Suprapubic skin (tissue), 4 donors: ENCODE measurements around the gene POMGNT2. TPM values are rescaled to one million over a fixed set of nuclear protein-coding genes. Genes with fewer than 3 reads are reported as not detected.

Experiments
- DNase-seq, 2 donors: peaks; one replicate each; pipeline ENCODE4 v3.0.0-alpha.2; 2019; ENCODE audit warnings: low spot score in 2 of 2
- H3K27ac ChIP-seq: fragments of 200-600 bp; sonication (generic); one replicate; pipeline ENCODE4 v1.5.1; 2019
- H3K27me3 ChIP-seq: fragments of 200-600 bp; sonication (generic); one replicate; pipeline ENCODE4 v1.5.1; 2019
- H3K36me3 ChIP-seq: fragments of 200-600 bp; sonication (generic); one replicate; pipeline ENCODE4 v1.5.1; 2019
- H3K4me1 ChIP-seq: fragments of 200-600 bp; sonication (generic); one replicate; pipeline ENCODE4 v1.5.1; 2019
- H3K4me3 ChIP-seq: fragments of 200-600 bp; sonication (generic); one replicate; pipeline ENCODE4 v1.5.1; 2019; ENCODE audit warnings: mild to moderate bottlenecking
- H3K9me3 ChIP-seq: fragments of 200-600 bp; sonication (generic); one replicate; pipeline ENCODE4 v1.5.1; 2019
- EP300 ChIP-seq: sonication (generic); formaldehyde crosslinking; IDR thresholded peaks from one replicate; pipeline ENCODE4 v1.6.1; 2017; ENCODE audit warnings: antibody characterized with exemption
- POLR2A ChIP-seq, 2 donors: fragments of 450-650 bp; IDR thresholded peaks; one replicate each; pipeline ENCODE4 v1.6.1; 2017; ENCODE audit warnings: antibody characterized with exemption in 2 of 2, mild to moderate bottlenecking in 2 of 2, moderate library complexity in 2 of 2
- POLR2AphosphoS5 ChIP-seq, 3 donors: sonication (generic); formaldehyde crosslinking; IDR thresholded peaks; one replicate each; pipeline ENCODE4 v1.6.1; 2017; ENCODE audit warnings: antibody characterized with exemption in 3 of 3
- WGBS: methylation state at CpG from one replicate; pipeline ENCODE4 v1.1.5; 2018; 5-methylcytosine and 5-hydroxymethylcytosine counted together
- total RNA-seq, 4 donors: library from RNA; depleted of rRNA; stranded (reverse); fragments of >200 nt; gene quantifications; one replicate each; pipeline ENCODE4 v1.1.0, GENCODE V29; 2016
- TF ChIP-seq, protein P1 (sequence below), 2 donors: fragments of 200-600 bp in 1 of 2; fragments of 450-650 bp in 1 of 2; sonication (generic) in 1 of 2; IDR thresholded peaks; one replicate each; pipeline ENCODE4 v1.5.1; 2016 to 2019; ENCODE audit warnings: antibody characterized with exemption in 2 of 2, mild to moderate bottlenecking in 1 of 2, moderate library complexity in 1 of 2

The POMGNT2 gene
- total RNA-seq, 4 donors from 2014 or later, result 15.8 to 29.9 (median 24.1) TPM

DNA sequence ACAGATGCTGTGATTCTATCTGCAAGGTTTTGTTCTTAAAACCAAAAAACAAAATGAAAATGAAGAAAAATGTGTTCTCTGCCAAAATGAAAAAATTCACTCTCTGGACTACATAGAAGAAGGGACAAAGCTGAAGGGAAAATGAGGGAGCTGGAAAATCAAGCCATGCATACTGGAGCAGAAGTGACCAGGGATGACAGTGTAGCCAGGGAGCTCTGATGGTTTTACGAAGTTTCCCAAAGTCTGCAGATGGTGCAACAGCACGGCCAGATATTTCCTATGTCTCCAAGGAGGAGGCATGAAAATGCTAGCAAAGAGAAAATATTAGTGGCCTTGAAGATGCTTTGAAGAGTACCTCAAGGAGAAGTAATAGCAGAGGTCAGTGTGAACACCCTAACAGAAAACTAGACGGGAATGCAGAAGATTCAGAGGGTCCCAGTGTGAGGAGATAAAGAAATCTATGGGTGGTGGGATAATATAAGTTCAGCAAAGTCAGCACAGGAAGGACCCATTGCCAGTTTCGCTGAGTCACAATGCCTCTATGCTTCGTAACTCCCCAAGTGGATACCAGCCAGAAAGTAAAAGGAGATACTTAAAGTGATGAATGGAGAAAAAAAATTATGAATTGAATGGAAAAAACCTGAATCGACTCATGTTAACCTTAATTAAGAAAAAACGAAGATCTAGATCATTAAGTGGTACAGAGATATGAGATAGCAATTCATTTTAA, 39.0 kb upstream of the POMGNT2 start:
- 52% methylated on average over 7 of the region's 7 CpGs for WGBS
- TF ChIP-seq EP300 (no peak), POLR2AphosphoS5 (IDR thresholded peaks at IDR 0.05) (no peak), POLR2A (IDR thresholded peaks at IDR 0.05) (no peak)
- TF ChIP-seq, protein P1, sequence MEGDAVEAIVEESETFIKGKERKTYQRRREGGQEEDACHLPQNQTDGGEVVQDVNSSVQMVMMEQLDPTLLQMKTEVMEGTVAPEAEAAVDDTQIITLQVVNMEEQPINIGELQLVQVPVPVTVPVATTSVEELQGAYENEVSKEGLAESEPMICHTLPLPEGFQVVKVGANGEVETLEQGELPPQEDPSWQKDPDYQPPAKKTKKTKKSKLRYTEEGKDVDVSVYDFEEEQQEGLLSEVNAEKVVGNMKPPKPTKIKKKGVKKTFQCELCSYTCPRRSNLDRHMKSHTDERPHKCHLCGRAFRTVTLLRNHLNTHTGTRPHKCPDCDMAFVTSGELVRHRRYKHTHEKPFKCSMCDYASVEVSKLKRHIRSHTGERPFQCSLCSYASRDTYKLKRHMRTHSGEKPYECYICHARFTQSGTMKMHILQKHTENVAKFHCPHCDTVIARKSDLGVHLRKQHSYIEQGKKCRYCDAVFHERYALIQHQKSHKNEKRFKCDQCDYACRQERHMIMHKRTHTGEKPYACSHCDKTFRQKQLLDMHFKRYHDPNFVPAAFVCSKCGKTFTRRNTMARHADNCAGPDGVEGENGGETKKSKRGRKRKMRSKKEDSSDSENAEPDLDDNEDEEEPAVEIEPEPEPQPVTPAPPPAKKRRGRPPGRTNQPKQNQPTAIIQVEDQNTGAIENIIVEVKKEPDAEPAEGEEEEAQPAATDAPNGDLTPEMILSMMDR (IDR thresholded peaks at IDR 0.05), result no peak
- H3K36me3 ChIP-seq, result no peaks in the 10 kb centered on the region
- H3K4me3 ChIP-seq, result no peak overlapping the region
- H3K27ac ChIP-seq, result no peak overlapping the region
- H3K9me3 ChIP-seq, result no peaks in the 10 kb centered on the region
- no peak for DNase-seq
- H3K27me3 ChIP-seq, result no peaks in the 10 kb centered on the region
- no peaks in the 10 kb centered on the region for H3K4me1 ChIP-seq

DNA sequence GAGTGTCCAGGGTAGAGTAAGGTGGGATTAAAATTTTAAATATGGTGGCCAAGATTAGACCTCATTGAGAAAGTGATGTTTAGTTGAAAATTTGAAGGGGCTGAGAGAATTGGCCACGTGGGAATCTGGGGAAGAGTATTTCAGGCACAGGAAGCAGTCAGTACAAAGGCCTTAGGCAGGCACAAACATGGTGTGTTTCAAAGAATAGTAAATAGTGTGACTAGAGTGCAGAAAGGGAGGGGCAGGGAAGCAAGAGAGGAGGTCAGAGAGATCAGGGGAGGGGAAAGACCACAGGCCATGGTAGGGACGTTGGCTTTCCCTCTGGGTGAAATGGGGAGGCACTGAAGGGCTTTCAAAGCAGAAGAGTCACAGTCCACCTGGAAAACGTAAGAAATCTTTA, 36.6 kb upstream of the POMGNT2 start:
- DNase-seq, result no peak
- WGBS, result 48% methylated on average over 3 of the region's 3 CpGs
- H3K27me3 ChIP-seq, result no peaks in the 10 kb centered on the region
- no peaks in the 10 kb centered on the region for H3K4me1 ChIP-seq
- H3K4me3 ChIP-seq, result no peak overlapping the region
- TF ChIP-seq POLR2A (IDR thresholded peaks at IDR 0.05), result no peak
- TF ChIP-seq, protein P1 (IDR thresholded peaks at IDR 0.05), result no peak
- TF ChIP-seq EP300, result no peak
- no peak for TF ChIP-seq POLR2AphosphoS5 (IDR thresholded peaks at IDR 0.05)
- no peaks in the 10 kb centered on the region for H3K9me3 ChIP-seq
- no peak overlapping the region for H3K27ac ChIP-seq
- no peaks in the 10 kb centered on the region for H3K36me3 ChIP-seq

DNA sequence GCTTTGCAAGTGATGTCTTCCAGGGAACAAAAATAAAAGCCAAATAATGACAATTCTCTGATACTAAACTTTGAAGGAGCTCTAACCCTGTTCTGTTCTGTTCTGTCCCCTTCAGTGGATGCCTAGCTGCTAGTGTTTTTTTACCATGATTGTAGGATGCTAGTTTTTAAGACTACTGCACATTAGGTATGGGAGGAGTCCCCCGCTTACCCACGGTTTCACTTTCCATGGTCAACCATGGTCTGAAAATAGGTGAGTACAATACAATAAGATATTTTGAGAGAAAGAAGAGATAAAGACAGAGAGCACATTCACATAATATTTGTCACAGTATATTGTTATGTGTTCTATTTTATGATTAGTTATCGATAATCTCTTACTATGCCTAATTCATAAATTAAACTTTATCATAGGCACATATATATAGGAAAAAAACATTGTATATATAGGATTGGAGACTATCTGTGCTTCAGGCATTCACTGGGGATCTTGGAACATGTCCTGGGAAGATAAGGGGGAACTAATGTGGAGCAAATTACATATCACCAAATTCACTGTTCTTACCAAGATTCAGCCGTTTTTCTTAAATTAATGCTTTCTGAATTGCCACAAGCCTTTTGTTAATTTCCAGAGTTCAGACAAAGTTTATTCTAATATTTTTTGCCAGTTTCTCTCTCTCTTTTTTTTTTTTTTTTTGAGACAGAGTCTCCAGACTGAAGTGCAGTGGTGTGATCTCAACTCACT, 32.8 kb upstream of the POMGNT2 start:
- H3K27me3 ChIP-seq, result no peaks in the 10 kb centered on the region
- WGBS, result 72% methylated on average over 4 of the region's 4 CpGs
- H3K9me3 ChIP-seq, result no peaks in the 10 kb centered on the region
- H3K36me3 ChIP-seq, result no peaks in the 10 kb centered on the region
- no peaks in the 10 kb centered on the region for H3K4me1 ChIP-seq
- no peak overlapping the region for H3K27ac ChIP-seq
- no peak overlapping the region for H3K4me3 ChIP-seq
- no peak for TF ChIP-seq EP300
- no peak for TF ChIP-seq POLR2AphosphoS5 (IDR thresholded peaks at IDR 0.05)
- TF ChIP-seq POLR2A (IDR thresholded peaks at IDR 0.05), result no peak
- TF ChIP-seq, protein P1 (IDR thresholded peaks at IDR 0.05), result no peak
- no peak for DNase-seq

DNA sequence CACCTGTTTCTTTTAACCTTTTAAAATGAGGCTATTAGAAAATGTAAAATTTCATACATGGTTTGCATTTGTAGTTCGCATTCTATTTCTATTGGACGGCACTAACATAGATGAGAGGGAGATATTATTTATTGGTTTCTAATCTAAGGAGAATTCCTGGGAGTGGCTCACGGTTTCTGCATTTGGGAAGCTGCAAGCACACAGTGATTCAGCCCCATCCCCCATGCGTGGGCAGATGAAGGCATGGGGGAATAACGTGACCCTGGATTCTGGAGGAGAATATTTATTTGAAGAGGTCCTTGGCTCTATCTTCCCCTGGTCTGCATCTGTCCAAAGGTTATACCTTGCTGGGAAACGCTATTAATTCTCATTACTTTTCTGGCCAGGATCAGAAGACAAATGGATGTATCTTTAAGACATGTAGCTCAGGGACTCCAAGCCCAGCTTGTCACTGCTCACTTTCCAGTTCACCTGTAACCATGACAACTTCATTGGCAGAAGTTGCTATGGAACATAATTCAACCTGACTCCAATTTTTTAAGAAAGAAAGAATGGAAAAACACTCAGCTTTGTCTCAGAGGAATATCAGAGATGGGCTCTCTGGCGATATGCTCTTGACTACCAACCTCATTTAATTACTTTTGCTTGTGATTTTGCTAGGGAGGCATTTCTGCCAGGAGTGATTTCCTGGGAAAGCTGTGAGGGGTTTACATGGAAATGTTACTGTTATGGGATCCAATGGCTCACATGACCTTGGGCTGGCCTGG, 27.2 kb upstream of the POMGNT2 start:
- no peaks in the 10 kb centered on the region for H3K4me1 ChIP-seq
- no peaks in the 10 kb centered on the region for H3K9me3 ChIP-seq
- no peak overlapping the region for H3K27ac ChIP-seq
- no peak overlapping the region for H3K4me3 ChIP-seq
- H3K27me3 ChIP-seq, result no peaks in the 10 kb centered on the region
- H3K36me3 ChIP-seq, result no peaks in the 10 kb centered on the region
- TF ChIP-seq POLR2AphosphoS5 (IDR thresholded peaks at IDR 0.05) (no peak), POLR2A (IDR thresholded peaks at IDR 0.05) (no peak), EP300 (no peak)
- TF ChIP-seq, protein P1 (IDR thresholded peaks at IDR 0.05), result no peak
- WGBS, result 72% methylated on average over 7 of the region's 7 CpGs
- DNase-seq, result no peak

DNA sequence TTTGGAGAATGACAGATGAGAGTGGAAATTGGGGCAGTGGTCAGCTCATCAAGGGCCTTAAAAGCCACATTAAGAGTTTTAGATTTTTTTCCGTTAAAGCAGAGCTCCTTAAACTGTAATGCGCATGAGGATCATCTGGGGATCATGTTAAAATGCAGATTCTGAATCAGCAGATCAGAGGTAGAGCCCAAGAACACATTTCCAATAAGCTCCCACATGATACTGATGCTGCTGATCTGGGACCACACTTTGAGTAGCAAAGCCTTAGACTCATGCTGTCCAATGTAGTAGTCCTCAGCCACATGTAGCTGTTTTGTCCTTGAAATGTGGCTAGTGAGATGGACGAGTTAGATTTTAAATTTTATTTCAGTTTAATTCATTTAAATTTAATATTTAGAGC, 26.3 kb upstream of the POMGNT2 start:
- no peak for DNase-seq
- H3K9me3 ChIP-seq, result no peaks in the 10 kb centered on the region
- TF ChIP-seq POLR2A (IDR thresholded peaks at IDR 0.05) (no peak), POLR2AphosphoS5 (IDR thresholded peaks at IDR 0.05) (no peak), EP300 (no peak)
- TF ChIP-seq, protein P1 (IDR thresholded peaks at IDR 0.05), result no peak
- 88% methylated on average over 3 of the region's 3 CpGs for WGBS
- no peaks in the 10 kb centered on the region for H3K4me1 ChIP-seq
- no peaks in the 10 kb centered on the region for H3K27me3 ChIP-seq
- no peak overlapping the region for H3K27ac ChIP-seq
- no peaks in the 10 kb centered on the region for H3K36me3 ChIP-seq
- no peak overlapping the region for H3K4me3 ChIP-seq
